ENCODE results near the gene NTM.

NTM gene

DNA sequence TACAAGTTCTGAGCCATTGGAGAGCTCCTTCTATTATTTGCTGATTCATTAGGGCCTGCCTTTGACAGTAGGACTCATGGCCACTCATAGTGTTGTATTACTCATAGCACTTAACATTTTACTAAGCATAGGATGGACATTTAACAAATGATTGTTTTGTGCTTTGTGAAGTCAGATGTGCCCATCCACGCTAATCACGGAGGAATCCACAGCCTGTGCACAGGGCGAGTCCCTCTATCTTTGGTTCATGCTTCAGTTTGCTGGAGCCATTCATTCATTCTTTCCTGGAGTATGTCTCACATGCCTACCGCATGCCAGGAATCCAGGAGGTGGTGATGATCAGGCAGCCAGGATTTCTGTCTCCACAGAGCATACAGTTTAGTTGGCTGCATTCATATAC lies 254.1 kb downstream of the NTM start:
- no peak overlapping the region for H3K4me3 ChIP-seq (ENCODE audit: low read length)
- H2AFZ ChIP-seq (ENCODE audit: low read depth, low read length), result no peak overlapping the region
- H3K36me3 ChIP-seq (replicated peaks; ENCODE audit: low read depth, low read length), result no peaks in the 10 kb centered on the region
- H3K79me2 ChIP-seq (ENCODE audit: low read length), result no peaks in the 10 kb centered on the region
- H4K20me1 ChIP-seq (ENCODE audit: insufficient read depth, low read length), result 0 out of 2 replicates have a peak, but pooled peaks cover 6% of the 10 kb centered on the region
- 0 out of 2 replicates have a peak, but pooled peaks cover 4% of the 10 kb centered on the region for H3K9me3 ChIP-seq (ENCODE audit: insufficient read depth, low read length)
- no peak overlapping the region for H3K27ac ChIP-seq (ENCODE audit: low read length)
- no peak overlapping the region for H3K4me2 ChIP-seq (ENCODE audit: low read length)
- peaks cover 60% of the 10 kb centered on the region for H3K27me3 ChIP-seq (ENCODE audit: low read depth, low read length)
- no peak for TF ChIP-seq EZH2phosphoT487 (IDR thresholded peaks at IDR 0.05; ENCODE audit: low read depth)
- TF ChIP-seq, protein P1, sequence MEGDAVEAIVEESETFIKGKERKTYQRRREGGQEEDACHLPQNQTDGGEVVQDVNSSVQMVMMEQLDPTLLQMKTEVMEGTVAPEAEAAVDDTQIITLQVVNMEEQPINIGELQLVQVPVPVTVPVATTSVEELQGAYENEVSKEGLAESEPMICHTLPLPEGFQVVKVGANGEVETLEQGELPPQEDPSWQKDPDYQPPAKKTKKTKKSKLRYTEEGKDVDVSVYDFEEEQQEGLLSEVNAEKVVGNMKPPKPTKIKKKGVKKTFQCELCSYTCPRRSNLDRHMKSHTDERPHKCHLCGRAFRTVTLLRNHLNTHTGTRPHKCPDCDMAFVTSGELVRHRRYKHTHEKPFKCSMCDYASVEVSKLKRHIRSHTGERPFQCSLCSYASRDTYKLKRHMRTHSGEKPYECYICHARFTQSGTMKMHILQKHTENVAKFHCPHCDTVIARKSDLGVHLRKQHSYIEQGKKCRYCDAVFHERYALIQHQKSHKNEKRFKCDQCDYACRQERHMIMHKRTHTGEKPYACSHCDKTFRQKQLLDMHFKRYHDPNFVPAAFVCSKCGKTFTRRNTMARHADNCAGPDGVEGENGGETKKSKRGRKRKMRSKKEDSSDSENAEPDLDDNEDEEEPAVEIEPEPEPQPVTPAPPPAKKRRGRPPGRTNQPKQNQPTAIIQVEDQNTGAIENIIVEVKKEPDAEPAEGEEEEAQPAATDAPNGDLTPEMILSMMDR (IDR thresholded peaks at IDR 0.05; ENCODE audit: low read depth, low read length), result no peak
- H3K4me1 ChIP-seq (ENCODE audit: low read length), result peaks cover 40% of the 10 kb centered on the region
- H3K9ac ChIP-seq (ENCODE audit: low read length), result no peak overlapping the region

DNA sequence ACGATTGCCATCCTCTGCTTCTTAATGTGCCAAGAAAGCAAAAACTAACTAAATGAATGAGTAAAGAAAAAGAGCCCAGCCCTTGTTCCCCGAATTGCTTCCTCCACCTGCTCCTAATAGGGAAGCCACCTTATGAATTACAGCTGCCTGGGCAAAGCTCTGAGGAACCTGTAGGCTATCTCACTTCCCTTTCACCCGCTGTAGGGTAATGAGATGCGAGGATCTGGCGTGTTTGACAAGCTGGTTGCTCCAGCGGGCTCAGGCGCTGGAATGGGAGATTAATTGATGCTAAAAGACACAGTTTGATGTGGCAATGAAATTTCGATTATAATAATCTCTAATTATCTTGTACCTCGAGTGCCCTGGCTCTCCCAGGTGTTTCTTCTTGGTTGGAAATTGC lies 256.4 kb downstream of the NTM start:
- no peak overlapping the region for H3K9ac ChIP-seq (ENCODE audit: low read length)
- 0 out of 2 replicates have a peak overlapping the region, but pooled peaks have one; percentile 10 for H3K4me3 ChIP-seq (ENCODE audit: low read length)
- TF ChIP-seq, protein P1 (IDR thresholded peaks at IDR 0.05; ENCODE audit: low read depth, low read length), result no peak
- no peak for TF ChIP-seq EZH2phosphoT487 (IDR thresholded peaks at IDR 0.05; ENCODE audit: low read depth)
- H3K4me1 ChIP-seq (ENCODE audit: low read length), result peaks cover 39% of the 10 kb centered on the region
- 0 out of 2 replicates have a peak, but pooled peaks cover 4% of the 10 kb centered on the region for H3K9me3 ChIP-seq (ENCODE audit: insufficient read depth, low read length)
- no peaks in the 10 kb centered on the region for H3K79me2 ChIP-seq (ENCODE audit: low read length)
- H3K4me2 ChIP-seq (ENCODE audit: low read length), result peak overlapping the region; percentile 47
- no peaks in the 10 kb centered on the region for H3K36me3 ChIP-seq (replicated peaks; ENCODE audit: low read depth, low read length)
- no peak overlapping the region for H2AFZ ChIP-seq (ENCODE audit: low read depth, low read length)
- H3K27me3 ChIP-seq (ENCODE audit: low read depth, low read length), result peaks cover 68% of the 10 kb centered on the region
- H4K20me1 ChIP-seq (ENCODE audit: insufficient read depth, low read length), result 0 out of 2 replicates have a peak, but pooled peaks cover 6% of the 10 kb centered on the region
- no peak overlapping the region for H3K27ac ChIP-seq (ENCODE audit: low read length)

DNA sequence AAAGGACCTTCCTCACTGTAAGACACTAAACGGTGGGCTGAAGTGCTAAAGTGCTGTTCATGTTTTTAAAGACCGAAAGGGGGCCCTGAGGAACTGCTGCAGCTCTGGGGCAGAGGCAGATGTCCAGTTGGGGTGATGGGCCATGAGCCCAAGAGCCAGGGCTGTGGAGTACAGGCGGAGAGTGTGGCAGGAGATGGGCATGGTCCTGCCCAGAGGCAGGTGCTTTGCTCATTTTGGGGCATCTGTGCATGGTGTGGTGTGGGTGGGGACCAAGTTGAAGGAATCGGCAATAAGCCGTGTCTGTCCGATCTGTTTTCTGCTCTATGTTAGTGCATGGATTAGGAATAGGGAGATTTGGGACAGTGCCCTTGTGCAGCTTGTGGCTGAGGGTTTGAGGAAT lies 258.3 kb downstream of the NTM start:
- H3K79me2 ChIP-seq (ENCODE audit: low read length), result no peaks in the 10 kb centered on the region
- H3K9ac ChIP-seq (ENCODE audit: low read length), result no peak overlapping the region
- TF ChIP-seq, protein P1 (IDR thresholded peaks at IDR 0.05; ENCODE audit: low read depth, low read length), result no peak
- TF ChIP-seq EZH2phosphoT487 (IDR thresholded peaks at IDR 0.05; ENCODE audit: low read depth), result no peak
- no peak overlapping the region for H3K4me3 ChIP-seq (ENCODE audit: low read length)
- no peak overlapping the region for H2AFZ ChIP-seq (ENCODE audit: low read depth, low read length)
- no peak overlapping the region for H3K4me2 ChIP-seq (ENCODE audit: low read length)
- H3K36me3 ChIP-seq (replicated peaks; ENCODE audit: low read depth, low read length), result no peaks in the 10 kb centered on the region
- peaks cover 21% of the 10 kb centered on the region for H3K4me1 ChIP-seq (ENCODE audit: low read length)
- H3K27me3 ChIP-seq (ENCODE audit: low read depth, low read length), result peaks cover 78% of the 10 kb centered on the region
- no peak overlapping the region for H3K27ac ChIP-seq (ENCODE audit: low read length)
- H3K9me3 ChIP-seq (ENCODE audit: insufficient read depth, low read length), result no peaks in the 10 kb centered on the region
- H4K20me1 ChIP-seq (ENCODE audit: insufficient read depth, low read length), result 0 out of 2 replicates have a peak, but pooled peaks cover 6% of the 10 kb centered on the region

DNA sequence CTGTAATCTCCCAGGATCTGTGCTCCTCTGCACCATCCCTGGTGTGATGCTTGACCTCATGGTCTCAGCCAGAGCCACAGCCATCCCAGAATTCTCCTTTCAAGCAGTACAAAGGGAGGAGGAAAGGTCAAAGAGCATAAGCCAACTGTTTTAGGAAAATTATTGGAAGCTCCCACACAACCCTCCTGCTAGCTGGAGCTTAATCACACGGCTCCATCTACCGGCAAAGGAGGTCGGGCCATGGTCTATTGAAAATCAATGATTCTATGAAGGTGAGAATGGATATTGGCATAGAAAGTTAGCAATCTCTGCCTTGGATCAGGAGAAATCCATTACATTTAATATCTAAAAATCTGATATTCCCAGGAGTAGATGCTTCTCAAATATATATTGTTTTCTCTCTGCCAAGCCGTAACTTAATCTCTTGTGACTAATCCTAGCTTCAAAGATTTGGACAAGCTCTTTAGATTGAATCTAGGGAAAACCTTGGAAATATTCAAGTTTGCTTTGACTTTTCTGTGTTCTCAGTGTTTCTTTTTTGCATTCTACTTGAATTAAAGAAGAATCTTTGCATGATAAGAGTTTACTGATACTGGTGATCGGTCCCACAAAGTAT lies 259.6 kb downstream of the NTM start:
- Histone ChIP-seq H2AFZ (ENCODE audit: low read depth, low read length) (no peak overlapping the region), H3K9me3 (ENCODE audit: insufficient read depth, low read length) (no peaks in the 10 kb centered on the region), H3K27me3 (ENCODE audit: low read depth, low read length) (peaks cover 82% of the 10 kb centered on the region), H3K79me2 (ENCODE audit: low read length) (no peaks in the 10 kb centered on the region), H3K36me3 (replicated peaks; ENCODE audit: low read depth, low read length) (no peaks in the 10 kb centered on the region), H4K20me1 (ENCODE audit: insufficient read depth, low read length) (0 out of 2 replicates have a peak, but pooled peaks cover 6% of the 10 kb centered on the region), H3K4me1 (ENCODE audit: low read length) (peaks cover 16% of the 10 kb centered on the region), H3K27ac (ENCODE audit: low read length) (no peak overlapping the region), H3K9ac (ENCODE audit: low read length) (no peak overlapping the region), H3K4me3 (ENCODE audit: low read length) (no peak overlapping the region), H3K4me2 (ENCODE audit: low read length) (no peak overlapping the region)
- TF ChIP-seq EZH2phosphoT487 (IDR thresholded peaks at IDR 0.05; ENCODE audit: low read depth), result no peak
- TF ChIP-seq, protein P1 (IDR thresholded peaks at IDR 0.05; ENCODE audit: low read depth, low read length), result peak; percentile 32

Data from OCI-LY3 (cell line).